Neural cell (in vitro differentiated cells): ENCODE results near the gene CARS1. TPM values are rescaled to one million over a fixed set of nuclear protein-coding genes. Genes with fewer than 3 reads are reported as not detected.

Experiments
- H2AFZ ChIP-seq: fragments of 200-600, 300-800 bp; sonication (generic), shearing (Covaris generic); 2 replicates; pipeline ENCODE4 v1.6.0; 2014; ENCODE audit warnings: low read depth, mild to moderate bottlenecking, antibody characterized with exemption, low read length, moderate library complexity
- H3F3A ChIP-seq: fragments of 200-600 bp; shearing (Covaris generic); 2 replicates; pipeline ENCODE4 v1.6.1; 2016; ENCODE audit warnings: mild to moderate bottlenecking, moderate library complexity, mixed read lengths, antibody characterized with exemption, low read length; ENCODE audit not compliant: insufficient read depth, poor library complexity, severe bottlenecking
- H3K27ac ChIP-seq: fragments of 200-600, 300-800 bp; sonication (generic), shearing (Covaris generic); 2 replicates; pipeline ENCODE4 v1.5.1; 2014; ENCODE audit warnings: mild to moderate bottlenecking, low read length, moderate library complexity
- H3K27me3 ChIP-seq: fragments of 300-800, 200-600 bp; sonication (generic), shearing (Covaris generic); 2 replicates; pipeline ENCODE4 v1.6.0; 2014; ENCODE audit warnings: mild to moderate bottlenecking, low read depth, low read length, moderate library complexity; ENCODE audit not compliant: insufficient read depth
- H3K36me3 ChIP-seq: fragments of 300-800, 200-600 bp; sonication (generic), shearing (Covaris generic); 2 replicates; pipeline ENCODE4 v1.5.1; 2014; ENCODE audit warnings: mild to moderate bottlenecking, antibody characterized with exemption, low read length, moderate library complexity; ENCODE audit not compliant: insufficient read depth
- H3K4me2 ChIP-seq: fragments of 300-800, 200-600 bp; sonication (generic), shearing (Covaris generic); 2 replicates; pipeline ENCODE4 v1.6.0; 2014; ENCODE audit warnings: mild to moderate bottlenecking, low read length
- H3K4me3 ChIP-seq: fragments of 300-800, 200-600 bp; sonication (generic), shearing (Covaris generic); 2 replicates; pipeline ENCODE4 v1.5.1; 2014; ENCODE audit warnings: mild to moderate bottlenecking, low read length, moderate library complexity
- H3K79me2 ChIP-seq: fragments of 200-600 bp; shearing (Covaris generic); replicated peaks from 2 replicates; pipeline ENCODE4 v1.6.0; 2014; ENCODE audit warnings: mild to moderate bottlenecking, low read length, moderate library complexity; ENCODE audit not compliant: insufficient read depth
- H3K9ac ChIP-seq: fragments of 300-800, 200-600 bp; sonication (generic), shearing (Covaris generic); 2 replicates; pipeline ENCODE4 v1.6.1; 2016; ENCODE audit warnings: mild to moderate bottlenecking, low read length, mixed read lengths
- H3K9me2 ChIP-seq: fragments of 200-600 bp; shearing (Covaris generic); 2 replicates; pipeline ENCODE4 v1.6.1; 2016; ENCODE audit warnings: mild to moderate bottlenecking, low read length, mixed read lengths; ENCODE audit not compliant: insufficient read depth
- H3K9me3 ChIP-seq: fragments of 200-600, 300-800 bp; sonication (generic), shearing (Covaris generic); 2 replicates; pipeline ENCODE4 v1.6.1; 2016; ENCODE audit warnings: mild to moderate bottlenecking, mixed run types, low read length, moderate library complexity, mixed read lengths
- H4K20me1 ChIP-seq: fragments of 200-600 bp; shearing (Covaris generic); 2 replicates; pipeline ENCODE4 v1.6.1; 2016; ENCODE audit warnings: mild to moderate bottlenecking, mixed run types; ENCODE audit not compliant: insufficient read depth
- EP300 ChIP-seq: fragments of 450-650 bp; conservative IDR thresholded peaks from 2 replicates; pipeline ENCODE4 v1.6.1; 2014; ENCODE audit warnings: antibody characterized with exemption, mild to moderate bottlenecking, moderate library complexity; ENCODE audit not compliant: poor library complexity, severe bottlenecking
- EZH2 ChIP-seq: fragments of 200-600, 300-800 bp; shearing (Covaris generic), sonication (generic); IDR thresholded peaks from 2 replicates; pipeline ENCODE4 v1.6.1; 2014; ENCODE audit warnings: antibody characterized with exemption, low read length, borderline replicate concordance, mild to moderate bottlenecking; ENCODE audit not compliant: insufficient read depth, poor library complexity, severe bottlenecking
- MXI1 ChIP-seq: fragments of 450-650 bp; conservative IDR thresholded peaks from 2 replicates; pipeline ENCODE4 v1.6.1; 2014; ENCODE audit warnings: antibody characterized with exemption, mild to moderate bottlenecking; ENCODE audit not compliant: poor library complexity, severe bottlenecking
- POLR2AphosphoS5 ChIP-seq: IDR thresholded peaks from 2 replicates; pipeline ENCODE4 v1.6.1; 2012
- RAD21 ChIP-seq: fragments of 450-650 bp; conservative IDR thresholded peaks from 2 replicates; pipeline ENCODE4 v1.6.1; 2014; ENCODE audit warnings: antibody characterized with exemption, mild to moderate bottlenecking, moderate library complexity
- SMC3 ChIP-seq: fragments of 450-650 bp; conservative IDR thresholded peaks from 2 replicates; pipeline ENCODE4 v1.6.1; 2014; ENCODE audit warnings: antibody characterized with exemption, mild to moderate bottlenecking, moderate library complexity; ENCODE audit not compliant: poor library complexity
- TAF1 ChIP-seq: IDR thresholded peaks from 2 replicates; pipeline ENCODE4 v1.6.1; 2012; ENCODE audit warnings: low read depth
- polyA plus RNA-seq: library from polyadenylated mRNA; depleted of rRNA; stranded (reverse); fragments of >200 nt; gene quantifications from 2 replicates; pipeline ENCODE4 v1.2.3, GENCODE V29; 2014
- TF ChIP-seq, protein P1 (sequence below): IDR thresholded peaks from 2 replicates; pipeline ENCODE4 v1.6.1; 2012; ENCODE audit warnings: borderline replicate concordance
- TF ChIP-seq, protein P2 (sequence below): fragments of 450-650 bp; IDR thresholded peaks from 2 replicates; pipeline ENCODE4 v1.5.1; 2014; ENCODE audit warnings: antibody characterized with exemption, mild to moderate bottlenecking, moderate library complexity; ENCODE audit not compliant: poor library complexity, severe bottlenecking

Gene CARS1
- polyA plus RNA-seq, 1 donor from 2014 or later, result 48.2 TPM

DNA sequence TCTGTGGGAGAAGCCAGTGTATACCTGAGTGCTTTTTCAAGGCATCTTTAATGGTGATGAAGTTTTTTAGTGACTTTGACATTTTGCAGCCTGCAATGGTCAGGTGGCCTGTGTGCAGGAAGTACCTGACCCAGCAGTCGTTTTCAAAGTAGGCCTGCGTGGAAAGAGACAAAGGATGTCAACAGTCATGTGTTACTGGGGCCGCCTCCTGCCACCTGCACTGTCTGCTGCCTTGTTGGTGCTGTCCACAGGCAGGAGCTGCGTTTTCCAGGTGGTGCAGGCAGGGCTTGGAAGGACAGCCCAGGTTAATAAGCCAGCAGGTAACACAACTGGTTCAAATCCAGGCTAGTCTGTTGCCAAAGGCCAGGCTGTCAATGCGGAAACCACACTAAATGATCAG, 38.6 kb downstream of the CARS1 start:
- Histone ChIP-seq H3K79me2 (no peaks in the 10 kb centered on the region), H3K4me2 (no peak overlapping the region), H3K9me3 (no peaks in the 10 kb centered on the region), H3K9me2 (no peaks in the 10 kb centered on the region), H3K27ac (no peak overlapping the region), H3F3A (no peaks in the 10 kb centered on the region), H3K9ac (no peak overlapping the region), H3K36me3 (peaks cover 8% of the 10 kb centered on the region), H3K27me3 (no peaks in the 10 kb centered on the region), H4K20me1 (no peaks in the 10 kb centered on the region), H2AFZ (no peak overlapping the region), H3K4me3 (no peak overlapping the region)
- TF ChIP-seq MXI1, result no peak
- no peak for TF ChIP-seq TAF1
- TF ChIP-seq POLR2AphosphoS5, result no peak

DNA sequence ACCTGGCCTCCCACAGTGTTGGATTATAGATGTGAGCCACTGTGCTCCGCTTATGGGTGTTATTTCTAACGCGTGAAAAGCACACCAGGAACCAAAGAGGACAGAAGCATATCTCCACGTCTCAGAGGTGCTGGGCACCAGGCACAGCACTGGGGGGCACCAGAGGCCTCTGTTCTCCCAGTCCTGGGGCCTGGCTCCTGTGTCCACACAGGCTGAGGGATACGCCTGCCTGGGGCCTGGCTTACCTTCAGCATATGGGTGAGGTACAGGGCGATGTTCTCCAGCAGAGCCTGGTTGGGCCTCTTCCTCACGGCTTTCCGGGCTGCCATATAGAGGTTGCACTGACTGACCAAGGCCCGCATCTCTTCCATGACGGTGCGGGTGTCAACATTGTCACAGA, 40.4 kb downstream of the CARS1 start:
- TF ChIP-seq TAF1 (no peak), SMC3 (no peak), POLR2AphosphoS5 (no peak), EP300 (no peak), RAD21 (no peak), EZH2 (no peak), MXI1 (no peak)
- TF ChIP-seq, protein P1, sequence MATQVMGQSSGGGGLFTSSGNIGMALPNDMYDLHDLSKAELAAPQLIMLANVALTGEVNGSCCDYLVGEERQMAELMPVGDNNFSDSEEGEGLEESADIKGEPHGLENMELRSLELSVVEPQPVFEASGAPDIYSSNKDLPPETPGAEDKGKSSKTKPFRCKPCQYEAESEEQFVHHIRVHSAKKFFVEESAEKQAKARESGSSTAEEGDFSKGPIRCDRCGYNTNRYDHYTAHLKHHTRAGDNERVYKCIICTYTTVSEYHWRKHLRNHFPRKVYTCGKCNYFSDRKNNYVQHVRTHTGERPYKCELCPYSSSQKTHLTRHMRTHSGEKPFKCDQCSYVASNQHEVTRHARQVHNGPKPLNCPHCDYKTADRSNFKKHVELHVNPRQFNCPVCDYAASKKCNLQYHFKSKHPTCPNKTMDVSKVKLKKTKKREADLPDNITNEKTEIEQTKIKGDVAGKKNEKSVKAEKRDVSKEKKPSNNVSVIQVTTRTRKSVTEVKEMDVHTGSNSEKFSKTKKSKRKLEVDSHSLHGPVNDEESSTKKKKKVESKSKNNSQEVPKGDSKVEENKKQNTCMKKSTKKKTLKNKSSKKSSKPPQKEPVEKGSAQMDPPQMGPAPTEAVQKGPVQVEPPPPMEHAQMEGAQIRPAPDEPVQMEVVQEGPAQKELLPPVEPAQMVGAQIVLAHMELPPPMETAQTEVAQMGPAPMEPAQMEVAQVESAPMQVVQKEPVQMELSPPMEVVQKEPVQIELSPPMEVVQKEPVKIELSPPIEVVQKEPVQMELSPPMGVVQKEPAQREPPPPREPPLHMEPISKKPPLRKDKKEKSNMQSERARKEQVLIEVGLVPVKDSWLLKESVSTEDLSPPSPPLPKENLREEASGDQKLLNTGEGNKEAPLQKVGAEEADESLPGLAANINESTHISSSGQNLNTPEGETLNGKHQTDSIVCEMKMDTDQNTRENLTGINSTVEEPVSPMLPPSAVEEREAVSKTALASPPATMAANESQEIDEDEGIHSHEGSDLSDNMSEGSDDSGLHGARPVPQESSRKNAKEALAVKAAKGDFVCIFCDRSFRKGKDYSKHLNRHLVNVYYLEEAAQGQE, result no peak
- TF ChIP-seq, protein P2, sequence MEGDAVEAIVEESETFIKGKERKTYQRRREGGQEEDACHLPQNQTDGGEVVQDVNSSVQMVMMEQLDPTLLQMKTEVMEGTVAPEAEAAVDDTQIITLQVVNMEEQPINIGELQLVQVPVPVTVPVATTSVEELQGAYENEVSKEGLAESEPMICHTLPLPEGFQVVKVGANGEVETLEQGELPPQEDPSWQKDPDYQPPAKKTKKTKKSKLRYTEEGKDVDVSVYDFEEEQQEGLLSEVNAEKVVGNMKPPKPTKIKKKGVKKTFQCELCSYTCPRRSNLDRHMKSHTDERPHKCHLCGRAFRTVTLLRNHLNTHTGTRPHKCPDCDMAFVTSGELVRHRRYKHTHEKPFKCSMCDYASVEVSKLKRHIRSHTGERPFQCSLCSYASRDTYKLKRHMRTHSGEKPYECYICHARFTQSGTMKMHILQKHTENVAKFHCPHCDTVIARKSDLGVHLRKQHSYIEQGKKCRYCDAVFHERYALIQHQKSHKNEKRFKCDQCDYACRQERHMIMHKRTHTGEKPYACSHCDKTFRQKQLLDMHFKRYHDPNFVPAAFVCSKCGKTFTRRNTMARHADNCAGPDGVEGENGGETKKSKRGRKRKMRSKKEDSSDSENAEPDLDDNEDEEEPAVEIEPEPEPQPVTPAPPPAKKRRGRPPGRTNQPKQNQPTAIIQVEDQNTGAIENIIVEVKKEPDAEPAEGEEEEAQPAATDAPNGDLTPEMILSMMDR, result no peak
- peaks cover 8% of the 10 kb centered on the region for H3K36me3 ChIP-seq

DNA sequence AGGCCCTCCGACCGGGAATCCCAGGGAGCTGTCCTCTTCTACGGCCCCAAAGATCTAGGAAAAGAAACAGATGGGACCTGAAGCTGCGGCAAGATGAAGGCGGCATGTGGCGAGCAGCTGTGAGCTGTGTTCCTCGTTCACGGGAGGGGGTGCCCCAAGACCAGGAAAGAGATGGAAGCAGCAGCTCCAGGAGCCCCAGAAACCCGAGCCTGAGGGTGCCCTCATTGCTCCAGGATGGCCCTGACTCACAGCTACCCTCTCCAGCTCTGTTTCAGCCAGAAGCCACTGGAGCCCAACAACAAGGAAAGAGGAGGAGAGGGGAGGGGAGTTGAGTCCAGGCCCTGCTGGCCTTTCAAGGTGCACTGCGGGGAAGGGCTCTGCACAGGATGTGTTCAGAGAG, 41.4 kb downstream of the CARS1 start:
- no peaks in the 10 kb centered on the region for H3F3A ChIP-seq
- no peaks in the 10 kb centered on the region for H3K79me2 ChIP-seq
- no peak overlapping the region for H3K27ac ChIP-seq
- H3K4me2 ChIP-seq, result no peak overlapping the region
- no peaks in the 10 kb centered on the region for H3K9me2 ChIP-seq
- TF ChIP-seq MXI1, result no peak
- TF ChIP-seq, protein P2, result no peak
- no peak for TF ChIP-seq TAF1
- no peak for TF ChIP-seq EZH2
- no peak for TF ChIP-seq SMC3
- H3K9ac ChIP-seq, result no peak overlapping the region
- H4K20me1 ChIP-seq, result no peaks in the 10 kb centered on the region
- no peak overlapping the region for H3K4me3 ChIP-seq
- H3K36me3 ChIP-seq, result peaks cover 8% of the 10 kb centered on the region
- H3K27me3 ChIP-seq, result no peaks in the 10 kb centered on the region
- H2AFZ ChIP-seq, result no peak overlapping the region
- no peaks in the 10 kb centered on the region for H3K9me3 ChIP-seq

More for the DNA sequence above, 40.4 kb downstream of the CARS1 start:
- Histone ChIP-seq H3K4me3 (no peak overlapping the region), H3K27ac (no peak overlapping the region), H3K9ac (no peak overlapping the region), H3K79me2 (no peaks in the 10 kb centered on the region), H3K27me3 (no peaks in the 10 kb centered on the region), H3F3A (no peaks in the 10 kb centered on the region), H3K9me2 (no peaks in the 10 kb centered on the region), H3K4me2 (no peak overlapping the region), H4K20me1 (no peaks in the 10 kb centered on the region), H3K9me3 (no peaks in the 10 kb centered on the region), H2AFZ (no peak overlapping the region)
